HG02852 (cell line): ENCODE results near the gene FHOD3.

ENCODE experiments used
- ATAC-seq: cut with Tn5 transposase; IDR thresholded peaks from one replicate; pipeline ENCODE4 v1.9.1; 2021; ENCODE audit warnings: mild to moderate bottlenecking, moderate library complexity; ENCODE audit not compliant: unreplicated experiment

Gene FHOD3

DNA sequence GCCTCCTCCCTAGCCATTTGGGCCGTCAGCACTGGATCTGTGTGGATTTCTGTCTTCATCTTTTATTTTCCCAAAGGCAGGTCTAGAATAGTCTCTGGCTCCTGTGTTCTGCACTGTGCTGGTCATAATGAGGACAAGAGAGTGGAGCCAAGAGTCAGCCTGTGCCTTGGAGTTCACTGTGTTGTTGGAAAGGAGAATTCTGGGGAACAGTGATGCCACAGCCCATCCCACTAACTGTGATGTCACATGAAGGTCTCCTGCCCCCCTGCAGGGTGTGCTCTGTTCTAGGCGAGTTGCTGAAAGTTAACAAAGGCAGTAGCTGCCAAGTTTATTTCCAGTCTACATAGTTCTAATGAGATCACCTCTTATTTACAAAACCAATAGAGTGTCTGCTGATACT is 282.8 kb downstream of the FHOD3 start:
- no peak for ATAC-seq

DNA sequence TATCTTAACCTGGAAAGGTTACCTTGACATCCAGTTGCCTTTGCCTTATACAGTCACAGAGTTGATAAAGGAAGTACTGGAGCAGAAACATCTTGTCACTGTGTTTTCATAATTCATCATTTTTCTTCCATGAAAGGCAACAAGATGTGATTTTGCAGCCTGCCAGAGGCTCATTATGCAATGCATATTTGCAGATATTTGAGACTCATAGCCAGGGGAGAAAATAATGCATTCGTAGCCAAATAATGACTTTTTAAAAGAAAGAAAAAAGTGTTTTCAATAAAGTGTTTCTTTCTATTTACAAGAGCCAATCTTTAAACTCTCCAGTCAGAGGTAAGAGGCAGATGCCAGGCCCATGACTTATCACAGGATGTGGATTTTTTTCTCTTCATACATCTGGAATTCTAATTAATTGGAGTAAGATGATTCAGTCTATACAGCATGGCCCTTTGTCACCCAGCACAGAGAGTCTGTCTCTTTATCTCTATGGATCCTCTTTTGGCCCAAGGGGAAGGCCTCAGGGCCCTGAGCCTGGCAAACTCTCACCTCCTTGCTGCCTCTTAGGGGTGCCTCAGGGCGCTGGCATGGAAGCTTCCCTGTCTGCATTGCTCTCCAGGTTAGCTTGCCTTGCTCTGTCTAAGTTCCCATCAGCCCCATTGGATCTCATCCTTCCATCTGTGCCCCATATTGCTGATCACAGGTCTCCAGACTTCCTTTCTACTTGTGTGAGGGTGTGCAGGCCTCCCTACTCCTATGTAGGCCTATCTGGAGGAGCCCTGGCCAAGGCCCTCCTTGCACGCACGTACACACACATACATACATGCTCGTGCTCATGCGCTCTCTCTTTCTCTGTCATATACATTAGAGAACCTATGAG is 283.6 kb downstream of the FHOD3 start:
- ATAC-seq, result no peak

DNA sequence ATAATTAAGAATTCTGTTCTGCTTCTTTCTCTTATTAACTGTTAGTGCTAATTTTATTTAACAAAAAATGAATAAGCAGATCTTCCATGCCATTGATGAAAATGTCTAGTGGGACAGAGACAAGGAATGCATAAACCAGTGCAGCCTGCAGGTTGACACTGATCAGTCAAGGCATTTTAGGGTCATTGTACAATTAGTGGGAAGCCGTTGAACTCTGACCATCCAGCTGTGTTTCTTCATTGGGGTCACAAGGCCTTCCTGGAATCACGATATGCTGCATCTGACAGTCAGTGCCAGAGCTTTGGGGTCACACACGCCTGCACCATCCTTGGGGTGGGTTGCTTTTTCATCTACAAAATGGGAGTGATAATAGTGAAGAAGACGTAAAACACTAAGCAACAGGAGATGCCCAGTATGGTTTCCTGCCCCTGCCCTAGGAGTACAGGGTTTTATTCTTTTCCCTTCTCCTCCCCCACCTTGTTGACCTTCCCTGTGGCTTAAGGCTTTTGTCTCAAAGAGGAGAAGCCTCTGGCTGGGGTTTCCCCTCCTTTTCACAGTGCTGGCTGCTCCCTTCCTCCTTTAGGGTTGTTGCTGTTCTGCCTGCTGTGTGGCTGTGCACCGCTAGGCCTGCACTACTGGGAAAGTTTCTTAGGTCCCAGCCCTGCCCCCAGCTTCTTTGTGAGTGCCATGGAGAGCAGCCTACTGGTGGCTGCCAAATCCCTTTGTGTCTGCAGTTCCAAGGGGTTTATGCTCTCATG is 285.7 kb downstream of the FHOD3 start:
- ATAC-seq, result peak; percentile 86

GRCh38 chr18:36589857-36590543 is 292.5 kb downstream of the FHOD3 start:
- no peak for ATAC-seq

GRCh38 chr18:36590621-36591580 is 293.4 kb downstream of the FHOD3 start:
- ATAC-seq, result no peak

DNA sequence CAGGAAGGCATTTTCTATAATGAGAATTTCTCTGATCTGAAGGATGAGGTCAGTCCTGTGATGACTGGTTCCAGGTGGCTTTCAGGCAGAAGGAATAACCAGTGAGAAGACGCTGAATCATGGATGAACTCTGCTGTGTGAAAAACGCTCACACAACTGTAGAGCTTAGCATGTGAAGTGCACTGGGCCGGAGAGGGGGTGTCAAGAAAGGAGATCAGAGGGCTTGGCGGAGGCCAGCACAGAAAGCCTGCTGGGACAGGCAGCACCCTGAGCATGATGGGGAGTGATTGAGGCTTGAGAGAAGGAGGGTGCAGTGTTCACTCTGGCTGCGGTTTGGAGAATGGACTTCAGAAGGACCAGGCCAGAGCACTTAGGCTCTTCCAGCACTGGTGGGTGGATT is 294.8 kb downstream of the FHOD3 start:
- no peak for ATAC-seq

DNA sequence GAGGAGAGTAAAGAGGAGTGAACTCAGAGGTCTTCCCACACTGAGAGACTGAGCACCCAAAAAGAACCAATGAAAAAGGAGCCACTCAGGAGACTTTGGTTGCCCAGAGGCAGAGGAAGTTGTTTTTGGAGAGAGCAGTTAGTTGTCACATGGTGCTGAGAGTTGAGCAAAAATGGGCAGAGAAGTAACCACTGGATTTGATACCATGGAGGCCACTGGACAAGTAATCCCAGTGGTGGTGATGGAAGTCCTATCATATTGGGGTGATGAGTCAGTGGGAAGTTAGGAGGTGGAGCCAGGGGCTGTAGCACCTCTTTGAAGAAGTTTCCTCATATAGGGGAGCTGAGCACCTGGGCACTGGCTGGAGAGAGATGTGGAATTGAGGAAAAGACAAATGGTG is 295.5 kb downstream of the FHOD3 start:
- ATAC-seq, result no peak

GRCh38 chr18:36593641-36594040 is 296.1 kb downstream of the FHOD3 start:
- no peak for ATAC-seq

DNA sequence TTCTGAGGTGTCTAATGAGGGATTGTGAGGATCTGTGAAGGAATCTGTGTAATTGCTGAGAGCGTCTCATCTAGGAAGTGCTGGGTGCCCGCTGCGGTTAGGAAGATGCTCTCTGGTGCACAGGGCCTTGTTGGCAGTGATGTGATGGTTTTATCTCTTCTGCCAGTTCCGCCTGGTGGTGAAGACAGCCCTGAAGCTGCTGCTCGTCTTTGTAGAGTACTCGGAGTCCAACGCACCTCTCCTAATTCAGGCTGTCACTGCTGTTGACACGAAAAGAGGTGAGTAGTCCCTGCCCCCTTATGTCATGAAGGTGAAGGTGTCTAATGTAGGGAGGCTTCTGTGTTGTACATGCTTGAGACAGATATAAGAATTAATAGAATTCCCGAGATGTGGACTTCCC is 297.1 kb downstream of the FHOD3 start:
- ATAC-seq, result no peak

DNA sequence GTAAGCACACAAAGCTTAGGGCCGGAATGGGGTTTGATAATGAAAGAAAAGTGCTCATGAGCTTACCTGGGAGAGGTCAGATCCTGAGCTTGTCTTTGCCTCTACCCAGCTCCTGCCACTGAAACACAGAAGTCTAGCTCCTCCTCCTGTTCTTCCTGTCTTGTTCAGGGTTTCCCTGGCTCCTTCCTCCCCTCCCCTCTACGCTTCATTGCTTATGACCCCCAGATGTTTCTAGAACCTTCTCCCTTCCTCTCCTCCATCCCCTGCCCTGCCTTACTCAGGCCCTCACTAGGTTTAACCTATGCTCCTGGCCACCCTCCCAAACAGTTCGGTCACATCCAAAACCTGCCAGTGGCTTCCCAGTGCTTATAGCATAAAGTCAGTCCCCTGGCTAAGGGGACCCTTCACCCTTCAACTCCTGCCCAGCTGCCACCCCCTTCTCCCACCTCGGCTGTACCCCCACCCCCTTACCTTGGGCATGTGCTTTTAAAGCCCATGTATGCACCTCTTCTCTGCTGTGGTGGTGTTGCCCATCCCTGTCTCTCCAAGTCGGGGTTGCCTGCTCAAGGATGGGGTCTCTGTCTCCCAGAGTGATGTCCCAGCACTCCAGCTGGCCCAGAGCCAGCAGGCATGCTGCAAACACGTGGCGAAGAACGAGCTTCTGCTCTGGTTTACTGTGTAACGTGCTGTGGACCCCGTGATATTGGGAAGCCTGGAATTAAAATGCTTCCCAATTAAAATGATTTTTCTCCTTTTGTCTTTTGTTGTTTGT is 297.7 kb downstream of the FHOD3 start:
- ATAC-seq, result no peak

- ATAC-seq, result no peak
These were observed 298.3 kb downstream of the FHOD3 start for GRCh38 chr18:36595818-36596215.

DNA sequence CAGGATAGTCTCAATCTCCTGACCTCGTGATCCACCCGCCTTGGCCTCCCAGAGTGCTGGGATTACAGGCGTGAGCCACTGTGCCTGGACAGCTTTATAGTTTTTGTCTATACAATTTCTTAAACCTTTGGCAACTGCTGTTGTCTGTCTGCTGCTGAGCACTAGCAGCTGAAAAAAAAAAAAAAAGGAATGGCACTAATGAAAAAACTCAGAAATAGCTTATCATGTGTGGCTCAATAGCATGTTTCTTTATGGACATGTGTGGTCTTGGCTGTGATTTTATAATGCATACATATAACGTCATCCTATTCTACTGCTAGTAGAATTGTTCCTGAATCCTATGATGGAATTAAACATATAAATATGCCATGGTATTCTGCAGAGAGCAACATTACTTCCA is 300.1 kb downstream of the FHOD3 start:
- no peak for ATAC-seq

DNA sequence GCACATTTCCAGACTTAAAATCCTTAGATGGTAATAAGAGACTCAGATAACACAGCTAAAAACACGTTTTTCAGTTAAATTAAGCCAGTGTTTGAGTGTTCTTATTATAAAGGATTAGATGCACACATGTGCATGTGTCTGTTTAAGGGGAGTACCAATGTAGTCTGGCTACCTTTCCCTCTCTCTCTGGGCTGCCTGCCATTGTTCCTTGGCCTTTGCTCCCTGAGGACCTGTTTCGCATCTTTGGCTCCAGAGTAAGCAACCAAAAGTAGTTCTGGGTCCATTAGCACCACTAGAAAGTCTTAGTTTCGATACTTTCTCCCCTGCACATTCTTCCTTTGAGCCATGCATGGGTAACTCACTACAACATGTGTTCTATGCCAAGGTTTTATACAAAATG is 303.0 kb downstream of the FHOD3 start:
- no peak for ATAC-seq

DNA sequence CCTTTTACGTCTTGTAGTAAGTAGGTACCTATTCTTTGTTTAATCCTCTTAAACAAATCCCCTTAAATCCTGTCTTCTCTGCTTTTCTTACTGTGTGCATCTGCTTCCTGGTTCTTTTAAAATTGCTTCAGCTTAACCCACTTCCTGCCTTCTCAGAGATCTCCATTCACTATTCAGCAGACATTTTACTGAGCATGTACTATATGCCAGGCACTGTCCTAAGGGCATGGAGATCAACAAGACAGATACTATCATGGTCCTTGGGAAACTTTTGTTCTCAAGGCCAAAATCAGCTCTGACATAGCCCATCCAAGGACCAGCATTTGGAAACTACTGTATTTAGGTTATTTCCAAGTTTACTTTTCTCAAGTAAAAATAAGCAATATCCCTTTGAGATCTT is 303.8 kb downstream of the FHOD3 start:
- no peak for ATAC-seq

DNA sequence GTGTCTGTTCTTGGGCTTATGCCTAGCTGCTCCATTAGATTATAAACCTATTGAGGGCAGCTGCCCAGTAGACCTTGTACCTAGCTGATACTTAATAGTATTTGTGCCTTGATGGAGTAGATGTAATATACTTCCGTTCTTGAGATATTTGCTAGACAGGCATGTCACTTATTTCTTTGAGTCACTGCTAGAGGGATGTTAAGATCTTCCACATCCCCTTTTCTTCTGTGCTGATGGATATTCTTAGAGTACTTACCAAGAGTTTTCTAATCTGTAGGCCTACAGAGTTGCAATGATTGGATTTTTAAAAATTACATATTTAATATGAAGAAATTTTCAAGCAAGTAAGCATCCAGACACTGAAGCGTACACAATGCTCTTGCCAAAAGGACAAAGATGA is 304.6 kb downstream of the FHOD3 start:
- no peak for ATAC-seq

DNA sequence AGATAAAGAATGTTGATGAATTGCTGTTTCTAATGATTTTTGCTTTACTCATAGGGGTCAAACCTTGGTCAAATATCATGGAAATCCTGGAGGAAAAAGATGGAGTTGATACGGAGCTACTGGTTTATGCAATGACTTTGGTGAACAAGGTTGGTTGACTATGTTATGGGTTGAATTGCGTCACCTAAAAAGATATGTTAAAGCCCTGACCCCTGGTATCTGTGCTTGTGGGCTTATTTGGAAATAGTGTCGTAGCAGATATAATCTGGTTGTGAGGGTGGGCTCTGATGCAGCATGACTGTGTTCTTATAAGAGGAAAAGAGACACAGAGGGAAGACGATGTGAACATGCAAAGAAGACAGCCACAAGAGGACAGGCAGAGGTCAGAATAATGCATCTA is 305.1 kb downstream of the FHOD3 start:
- ATAC-seq, result no peak

DNA sequence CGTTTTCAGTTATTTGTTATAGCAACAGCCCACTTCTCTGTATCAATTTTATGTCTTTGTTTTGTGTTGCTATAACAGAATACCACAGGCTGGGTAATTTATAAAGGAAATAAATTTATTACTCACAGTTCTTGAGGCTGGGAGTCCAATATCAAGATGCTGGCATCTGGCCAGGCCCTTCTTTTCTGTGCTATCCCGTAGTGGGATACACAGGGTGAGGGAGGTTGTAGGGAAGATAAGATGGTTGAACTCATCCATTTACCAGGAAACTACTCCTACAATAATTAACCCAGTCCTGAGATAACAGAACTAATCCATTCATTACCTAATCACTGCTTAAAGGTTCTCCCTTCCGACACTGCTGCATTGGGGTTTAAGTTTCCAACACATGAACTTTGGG is 310.6 kb downstream of the FHOD3 start:
- ATAC-seq, result no peak

- no peak for ATAC-seq
These were observed 312.7 kb downstream of the FHOD3 start for GRCh38 chr18:36610258-36610657.

DNA sequence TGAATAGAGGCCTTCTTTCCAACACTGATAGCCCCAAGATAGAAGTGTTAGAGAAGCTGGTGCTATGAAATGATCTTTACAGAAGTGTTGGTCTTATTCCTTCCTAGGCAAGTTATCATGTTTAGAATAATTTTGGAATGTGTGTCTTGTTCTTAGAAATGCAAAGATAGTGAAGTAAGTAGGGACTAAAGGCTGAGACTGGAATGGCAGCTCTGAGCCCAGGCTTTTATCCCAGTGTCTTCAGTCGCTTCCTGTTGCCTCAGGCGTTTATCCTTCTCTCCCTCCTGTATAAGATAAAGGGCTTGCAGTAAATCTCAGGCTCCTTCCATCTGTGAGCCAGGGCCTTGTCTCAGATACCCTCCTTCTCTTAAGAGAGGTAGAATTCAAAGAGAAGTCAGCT is 313.1 kb downstream of the FHOD3 start:
- no peak for ATAC-seq

- ATAC-seq, result no peak
These were observed 315.6 kb downstream of the FHOD3 start for GRCh38 chr18:36613069-36613468.
